Measurements from ENCODE around the gene PCDHGA8.
"Not testable (repeated sequence)": the region's sequence is repeated elsewhere in the genome, so short reads cannot be mapped to it uniquely, and the experiment has no call there.

The PCDHGA8 gene

DNA sequence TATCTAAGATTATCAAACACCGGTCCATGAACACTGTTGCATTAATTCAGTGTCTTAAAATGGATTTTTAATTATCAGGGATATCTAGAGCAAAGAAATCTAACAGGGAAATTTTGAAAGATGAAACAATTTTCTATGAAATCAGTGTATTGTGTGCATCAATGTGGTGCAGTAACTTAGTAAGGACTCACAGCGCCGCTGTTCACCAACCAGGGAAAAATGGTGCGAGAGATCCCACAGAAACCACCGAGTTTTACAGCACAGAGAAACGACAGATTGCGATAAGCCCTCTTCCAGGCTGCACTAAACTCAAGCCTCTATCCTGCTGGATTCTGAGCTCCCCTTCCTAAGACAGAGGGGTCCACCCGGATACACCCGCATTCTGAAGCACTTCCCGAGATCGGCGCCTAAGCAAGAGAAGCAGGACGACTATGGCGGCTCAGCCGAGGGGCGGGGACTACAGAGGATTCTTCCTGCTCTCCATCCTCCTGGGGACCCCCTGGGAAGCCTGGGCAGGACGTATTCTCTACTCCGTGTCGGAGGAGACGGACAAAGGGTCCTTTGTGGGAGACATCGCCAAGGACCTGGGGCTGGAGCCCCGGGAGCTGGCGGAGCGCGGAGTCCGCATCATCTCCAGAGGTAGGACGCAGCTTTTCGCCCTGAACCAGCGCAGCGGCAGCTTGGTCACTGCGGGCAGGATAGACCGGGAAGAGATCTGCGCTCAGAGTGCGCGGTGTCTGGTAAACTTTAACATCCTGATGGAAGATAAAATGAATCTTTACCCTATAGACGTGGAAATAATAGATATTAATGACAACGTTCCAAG lies 9.8 kb upstream of the PCDHGA8 start, which contains the start of gene PCDHGA7:
PCDHGA7 (plus strand) TSS at position 274 of the 826 bp plus-strand sequence; CDS start at position 432, 158 bp downstream.
- no peaks in the 10 kb centered on the region for H3K9me3 ChIP-seq (ENCODE audit: insufficient read depth, low read depth, low read length)
- no peak within 1 kb of the TSS for H2AFZ ChIP-seq (ENCODE audit: low read length)
- no peaks in the 10 kb centered on the region for H3K36me3 ChIP-seq (ENCODE audit: insufficient read depth, low read length)
- no peaks in the 10 kb centered on the region for H3K79me2 ChIP-seq (ENCODE audit: insufficient read depth, low read length)
- no peaks in the 10 kb centered on the region for H3K4me1 ChIP-seq (ENCODE audit: insufficient read depth, low read length, poor library complexity, severe bottlenecking)
- TF ChIP-seq EZH2phosphoT487 (IDR thresholded peaks at IDR 0.05; ENCODE audit: borderline replicate concordance): no peak
- TF ChIP-seq, protein P1, sequence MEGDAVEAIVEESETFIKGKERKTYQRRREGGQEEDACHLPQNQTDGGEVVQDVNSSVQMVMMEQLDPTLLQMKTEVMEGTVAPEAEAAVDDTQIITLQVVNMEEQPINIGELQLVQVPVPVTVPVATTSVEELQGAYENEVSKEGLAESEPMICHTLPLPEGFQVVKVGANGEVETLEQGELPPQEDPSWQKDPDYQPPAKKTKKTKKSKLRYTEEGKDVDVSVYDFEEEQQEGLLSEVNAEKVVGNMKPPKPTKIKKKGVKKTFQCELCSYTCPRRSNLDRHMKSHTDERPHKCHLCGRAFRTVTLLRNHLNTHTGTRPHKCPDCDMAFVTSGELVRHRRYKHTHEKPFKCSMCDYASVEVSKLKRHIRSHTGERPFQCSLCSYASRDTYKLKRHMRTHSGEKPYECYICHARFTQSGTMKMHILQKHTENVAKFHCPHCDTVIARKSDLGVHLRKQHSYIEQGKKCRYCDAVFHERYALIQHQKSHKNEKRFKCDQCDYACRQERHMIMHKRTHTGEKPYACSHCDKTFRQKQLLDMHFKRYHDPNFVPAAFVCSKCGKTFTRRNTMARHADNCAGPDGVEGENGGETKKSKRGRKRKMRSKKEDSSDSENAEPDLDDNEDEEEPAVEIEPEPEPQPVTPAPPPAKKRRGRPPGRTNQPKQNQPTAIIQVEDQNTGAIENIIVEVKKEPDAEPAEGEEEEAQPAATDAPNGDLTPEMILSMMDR (conservative IDR thresholded peaks at IDR 0.05; ENCODE audit: low read length): no peak
- no peaks in the 10 kb centered on the region for H3K9me2 ChIP-seq (replicated peaks; ENCODE audit: low read depth, low read length)
- H3K4me3 ChIP-seq (ENCODE audit: low read length, poor library complexity, severe bottlenecking): no peak within 1 kb of the TSS
- no peaks in the 10 kb centered on the region for H4K20me1 ChIP-seq (ENCODE audit: insufficient read depth, low read length, poor library complexity, severe bottlenecking)
- H3K4me2 ChIP-seq (ENCODE audit: low read depth, low read length, poor library complexity, severe bottlenecking): no peak within 1 kb of the TSS
- H3K9ac ChIP-seq (ENCODE audit: low read depth, low read length, poor library complexity, severe bottlenecking): no peak within 1 kb of the TSS
- no peaks in the 10 kb centered on the region for H3K27me3 ChIP-seq (ENCODE audit: insufficient read depth, low read length, poor library complexity, severe bottlenecking)
- H3F3A ChIP-seq (ENCODE audit: low read depth): no peaks in the 10 kb centered on the region

DNA sequence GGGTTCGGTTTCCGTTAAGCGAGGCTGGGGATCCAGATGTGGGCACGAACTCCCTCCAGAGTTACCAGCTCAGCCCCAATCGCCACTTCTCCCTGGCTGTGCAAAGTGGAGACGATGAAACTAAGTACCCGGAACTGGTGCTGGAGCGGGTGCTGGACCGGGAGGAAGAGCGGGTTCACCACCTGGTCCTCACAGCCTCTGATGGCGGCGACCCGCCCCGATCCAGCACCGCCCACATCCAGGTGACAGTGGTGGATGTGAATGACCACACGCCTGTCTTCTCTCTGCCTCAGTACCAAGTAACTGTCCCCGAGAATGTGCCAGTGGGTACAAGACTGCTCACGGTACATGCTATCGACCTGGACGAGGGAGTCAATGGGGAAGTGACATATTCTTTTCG lies 9.1 kb upstream of the PCDHGA8 start:
- no peaks in the 10 kb centered on the region for H3K36me3 ChIP-seq (ENCODE audit: insufficient read depth, low read length)
- H3F3A ChIP-seq (ENCODE audit: low read depth): no peaks in the 10 kb centered on the region
- H3K9me3 ChIP-seq (ENCODE audit: insufficient read depth, low read depth, low read length): no peaks in the 10 kb centered on the region
- H3K9ac ChIP-seq (ENCODE audit: low read depth, low read length, poor library complexity, severe bottlenecking): no peak overlapping the region
- H4K20me1 ChIP-seq (ENCODE audit: insufficient read depth, low read length, poor library complexity, severe bottlenecking): no peaks in the 10 kb centered on the region
- no peaks in the 10 kb centered on the region for H3K27me3 ChIP-seq (ENCODE audit: insufficient read depth, low read length, poor library complexity, severe bottlenecking)
- no peak overlapping the region for H3K4me3 ChIP-seq (ENCODE audit: low read length, poor library complexity, severe bottlenecking)
- H3K79me2 ChIP-seq (ENCODE audit: insufficient read depth, low read length): no peaks in the 10 kb centered on the region
- TF ChIP-seq, protein P1 (conservative IDR thresholded peaks at IDR 0.05; ENCODE audit: low read length): no peak
- no peak for TF ChIP-seq EZH2phosphoT487 (IDR thresholded peaks at IDR 0.05; ENCODE audit: borderline replicate concordance)
- H2AFZ ChIP-seq (ENCODE audit: low read length): no peak overlapping the region
- H3K4me2 ChIP-seq (ENCODE audit: low read depth, low read length, poor library complexity, severe bottlenecking): no peak overlapping the region
- H3K4me1 ChIP-seq (ENCODE audit: insufficient read depth, low read length, poor library complexity, severe bottlenecking): no peaks in the 10 kb centered on the region
- H3K9me2 ChIP-seq (replicated peaks; ENCODE audit: low read depth, low read length): no peaks in the 10 kb centered on the region

DNA sequence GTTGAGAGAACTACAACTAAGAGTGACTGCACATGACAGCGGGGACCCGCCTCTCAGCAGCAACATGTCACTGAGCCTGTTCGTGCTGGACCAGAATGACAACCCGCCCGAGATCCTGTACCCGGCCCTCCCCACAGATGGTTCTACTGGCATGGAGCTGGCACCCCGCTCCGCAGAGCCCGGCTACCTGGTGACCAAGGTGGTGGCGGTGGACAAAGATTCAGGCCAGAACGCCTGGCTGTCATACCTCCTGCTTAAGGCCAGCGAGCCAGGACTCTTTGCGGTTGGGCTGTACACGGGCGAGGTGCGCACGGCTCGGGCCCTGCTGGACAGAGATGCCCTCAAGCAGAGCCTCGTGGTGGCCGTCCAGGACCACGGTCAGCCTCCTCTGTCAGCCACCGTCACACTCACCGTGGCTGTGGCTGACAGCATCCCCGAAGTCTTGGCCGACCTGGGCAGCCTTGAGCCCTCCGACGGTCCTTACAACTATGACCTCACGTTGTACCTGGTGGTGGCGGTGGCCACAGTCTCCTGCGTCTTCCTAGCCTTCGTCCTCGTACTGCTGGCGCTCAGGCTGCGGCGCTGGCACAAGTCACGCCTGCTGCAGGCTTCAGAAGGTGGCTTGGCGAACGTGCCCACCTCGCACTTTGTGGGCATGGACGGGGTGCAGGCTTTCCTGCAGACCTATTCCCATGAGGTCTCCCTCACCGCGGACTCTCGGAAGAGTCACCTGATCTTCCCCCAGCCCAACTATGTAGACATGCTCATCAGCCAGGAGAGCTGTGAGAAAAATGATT lies 7.8 kb upstream of the PCDHGA8 start:
- no peak overlapping the region for H2AFZ ChIP-seq (ENCODE audit: low read length)
- no peaks in the 10 kb centered on the region for H3F3A ChIP-seq (ENCODE audit: low read depth)
- H4K20me1 ChIP-seq (ENCODE audit: insufficient read depth, low read length, poor library complexity, severe bottlenecking): no peaks in the 10 kb centered on the region
- H3K9ac ChIP-seq (ENCODE audit: low read depth, low read length, poor library complexity, severe bottlenecking): no peak overlapping the region
- H3K27me3 ChIP-seq (ENCODE audit: insufficient read depth, low read length, poor library complexity, severe bottlenecking): no peaks in the 10 kb centered on the region
- H3K9me2 ChIP-seq (replicated peaks; ENCODE audit: low read depth, low read length): no peaks in the 10 kb centered on the region
- TF ChIP-seq, protein P1 (conservative IDR thresholded peaks at IDR 0.05; ENCODE audit: low read length): no peak
- TF ChIP-seq EZH2phosphoT487 (IDR thresholded peaks at IDR 0.05; ENCODE audit: borderline replicate concordance): no peak
- H3K4me1 ChIP-seq (ENCODE audit: insufficient read depth, low read length, poor library complexity, severe bottlenecking): no peaks in the 10 kb centered on the region
- no peak overlapping the region for H3K4me3 ChIP-seq (ENCODE audit: low read length, poor library complexity, severe bottlenecking)
- H3K9me3 ChIP-seq (ENCODE audit: insufficient read depth, low read depth, low read length): no peaks in the 10 kb centered on the region
- no peaks in the 10 kb centered on the region for H3K79me2 ChIP-seq (ENCODE audit: insufficient read depth, low read length)
- no peak overlapping the region for H3K4me2 ChIP-seq (ENCODE audit: low read depth, low read length, poor library complexity, severe bottlenecking)
- H3K36me3 ChIP-seq (ENCODE audit: insufficient read depth, low read length): no peaks in the 10 kb centered on the region

DNA sequence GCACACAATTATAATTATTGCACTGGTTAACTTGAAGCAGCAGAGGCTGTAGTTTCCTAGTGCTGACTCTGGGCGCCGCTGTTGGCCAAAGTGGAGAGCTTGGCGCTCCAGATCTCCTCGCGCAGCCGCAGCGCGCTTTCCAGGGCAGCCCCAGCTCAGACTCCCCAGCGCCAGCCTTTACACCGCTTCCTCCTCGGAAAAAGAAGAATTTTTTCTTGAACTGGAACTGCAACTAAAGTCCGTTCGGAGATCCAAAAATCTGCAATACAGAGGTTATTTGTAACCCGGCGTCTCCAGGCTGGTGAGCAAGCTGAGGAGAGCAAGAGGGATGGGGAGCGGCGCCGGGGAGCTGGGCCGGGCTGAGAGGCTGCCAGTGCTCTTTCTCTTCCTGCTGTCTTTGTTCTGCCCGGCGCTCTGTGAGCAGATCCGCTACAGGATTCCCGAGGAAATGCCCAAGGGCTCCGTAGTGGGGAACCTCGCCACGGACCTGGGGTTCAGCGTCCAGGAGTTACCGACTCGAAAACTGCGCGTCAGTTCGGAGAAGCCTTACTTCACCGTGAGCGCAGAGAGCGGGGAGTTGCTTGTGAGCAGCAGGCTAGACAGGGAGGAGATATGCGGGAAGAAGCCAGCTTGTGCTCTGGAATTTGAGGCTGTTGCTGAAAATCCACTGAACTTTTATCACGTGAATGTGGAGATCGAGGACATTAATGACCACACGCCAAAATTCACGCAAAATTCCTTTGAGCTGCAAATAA lies 4.7 kb upstream of the PCDHGA8 start, which contains the start of gene PCDHGB4:
PCDHGB4 (plus strand) TSS at position 142 of the 755 bp plus-strand sequence; CDS start at position 329, 187 bp downstream.
- not testable (repeated sequence) for H3K9me2 ChIP-seq (replicated peaks; ENCODE audit: low read depth, low read length); H4K20me1 ChIP-seq (ENCODE audit: insufficient read depth, low read length, poor library complexity, severe bottlenecking); H3K9ac ChIP-seq (ENCODE audit: low read depth, low read length, poor library complexity, severe bottlenecking); H2AFZ ChIP-seq (ENCODE audit: low read length); H3K9me3 ChIP-seq (ENCODE audit: insufficient read depth, low read depth, low read length); H3K4me3 ChIP-seq (ENCODE audit: low read length, poor library complexity, severe bottlenecking); H3K36me3 ChIP-seq (ENCODE audit: insufficient read depth, low read length); H3K27me3 ChIP-seq (ENCODE audit: insufficient read depth, low read length, poor library complexity, severe bottlenecking); H3K79me2 ChIP-seq (ENCODE audit: insufficient read depth, low read length); H3K4me2 ChIP-seq (ENCODE audit: low read depth, low read length, poor library complexity, severe bottlenecking); H3F3A ChIP-seq (ENCODE audit: low read depth); H3K4me1 ChIP-seq (ENCODE audit: insufficient read depth, low read length, poor library complexity, severe bottlenecking)
